ENCODE measurements around the gene ZNF708.
"Not testable (repeated sequence)": the region's sequence is repeated elsewhere in the genome, so short reads cannot be mapped to it uniquely, and the experiment has no call there.

Gene ZNF708

GRCh38 chr19:21328885-21329605, at the start of gene ZNF708:
Gene ZNF708 (minus strand): TSS chr19:21329410. CDS start chr19:21329212, 198 bp downstream.
- DNase-seq: peak; percentile 65

- no peak for DNase-seq
Observed at GRCh38 chr19:21362291-21362690, 33.1 kb upstream of the ZNF708 start.

- peak; percentile 84 for DNase-seq
Observed at GRCh38 chr19:21358768-21359451, 29.7 kb upstream of the ZNF708 start, which contains the start of gene ZNF738. Gene ZNF738 (plus strand): TSS chr19:21359000. CDS start chr19:21359141, 141 bp downstream.

- no peak for DNase-seq
Observed at GRCh38 chr19:21352830-21353229, 23.6 kb upstream of the ZNF708 start.

- DNase-seq: not testable (repeated sequence)
Observed at GRCh38 chr19:21344841-21345240, 15.6 kb upstream of the ZNF708 start.

- no peak for DNase-seq
Observed at GRCh38 chr19:21335721-21336120, 6.5 kb upstream of the ZNF708 start.

- no peak for DNase-seq
Observed at GRCh38 chr19:21328406-21328805, 804 bp downstream of the ZNF708 start.

- no peak for DNase-seq
Observed at GRCh38 chr19:21326169-21326568, 3.0 kb downstream of the ZNF708 start.

- no peak for DNase-seq
Observed at GRCh38 chr19:21323000-21323399, 6.2 kb downstream of the ZNF708 start.

GRCh38 chr19:21322528-21322927, 6.7 kb downstream of the ZNF708 start:
- no peak for DNase-seq

GRCh38 chr19:21321996-21322395, 7.2 kb downstream of the ZNF708 start:
- DNase-seq: no peak

- no peak for DNase-seq
Observed at GRCh38 chr19:21321134-21321533, 8.1 kb downstream of the ZNF708 start.

GRCh38 chr19:21317821-21318220, 11.4 kb downstream of the ZNF708 start:
- no peak for DNase-seq

- DNase-seq: no peak
Observed at GRCh38 chr19:21314676-21315075, 14.5 kb downstream of the ZNF708 start.

- not testable (repeated sequence) for DNase-seq
Observed at GRCh38 chr19:21312807-21313206, 16.4 kb downstream of the ZNF708 start.

GRCh38 chr19:21308773-21309172, 20.4 kb downstream of the ZNF708 start:
- DNase-seq: no peak

GRCh38 chr19:21306881-21307479, 22.2 kb downstream of the ZNF708 start:
- not testable (repeated sequence) for DNase-seq

GRCh38 chr19:21293768-21294167, 35.4 kb downstream of the ZNF708 start:
- DNase-seq: not testable (repeated sequence)

- DNase-seq: no peak
Observed at GRCh38 chr19:21269813-21270212, 59.4 kb downstream of the ZNF708 start.

GRCh38 chr19:21264891-21265290, 64.3 kb downstream of the ZNF708 start:
- DNase-seq: no peak

- DNase-seq: no peak
Observed at GRCh38 chr19:21264416-21264815, 64.8 kb downstream of the ZNF708 start.

- DNase-seq: not testable (repeated sequence)
Observed at GRCh38 chr19:21260848-21261381, 68.3 kb downstream of the ZNF708 start.

GRCh38 chr19:21260164-21260847, 68.9 kb downstream of the ZNF708 start:
- no peak for DNase-seq
